GM23248 (cell line): ENCODE data around the gene FAF2. TPM values are rescaled to one million over a fixed set of nuclear protein-coding genes. Genes with fewer than 3 reads are reported as not detected.

Source experiments
- DNase-seq: peaks from one replicate; pipeline ENCODE4 v3.0.0-alpha.2; 2015
- H2AFZ ChIP-seq: fragments of 200-600 bp; sonication (generic); 2 replicates; pipeline ENCODE4 v1.6.1; 2016; ENCODE audit warnings: antibody characterized with exemption
- H3F3A ChIP-seq: fragments of 200-600 bp; sonication (generic); 2 replicates; pipeline ENCODE4 v1.6.1; 2016; ENCODE audit warnings: mild to moderate bottlenecking, antibody characterized with exemption, mixed run types; ENCODE audit not compliant: insufficient read depth
- H3K27ac ChIP-seq: fragments of 200-600 bp; sonication (generic); 2 replicates; pipeline ENCODE4 v1.5.1; 2016; ENCODE audit warnings: mild to moderate bottlenecking
- H3K27me3 ChIP-seq: fragments of 200-600 bp; sonication (generic); replicated peaks from 2 replicates; pipeline ENCODE4 v1.6.1; 2016; ENCODE audit warnings: mild to moderate bottlenecking; ENCODE audit not compliant: insufficient read depth
- H3K36me3 ChIP-seq: fragments of 200-600 bp; sonication (generic); 2 replicates; pipeline ENCODE4 v1.6.1; 2016; ENCODE audit warnings: low read depth, mild to moderate bottlenecking
- H3K4me1 ChIP-seq: fragments of 200-600 bp; sonication (generic); 2 replicates; pipeline ENCODE4 v1.6.1; 2016; ENCODE audit warnings: mild to moderate bottlenecking; ENCODE audit not compliant: insufficient read depth
- H3K4me2 ChIP-seq: fragments of 200-600 bp; sonication (generic); one replicate; pipeline ENCODE4 v1.6.1; 2016; ENCODE audit warnings: mild to moderate bottlenecking; ENCODE audit not compliant: unreplicated experiment
- H3K4me3 ChIP-seq: fragments of 200-600 bp; sonication (generic); 2 replicates; pipeline ENCODE4 v1.5.1; 2016; ENCODE audit warnings: mild to moderate bottlenecking
- H3K79me2 ChIP-seq: fragments of 200-600 bp; sonication (generic); 2 replicates; pipeline ENCODE4 v1.6.1; 2016; ENCODE audit warnings: mild to moderate bottlenecking; ENCODE audit not compliant: insufficient read depth
- H3K9ac ChIP-seq: fragments of 200-600 bp; sonication (generic); 2 replicates; pipeline ENCODE4 v1.6.1; 2016; ENCODE audit warnings: mild to moderate bottlenecking
- H3K9me2 ChIP-seq: fragments of 200-600 bp; sonication (generic); 2 replicates; pipeline ENCODE4 v1.6.1; 2016; ENCODE audit warnings: mixed run types, mild to moderate bottlenecking, moderate library complexity; ENCODE audit not compliant: insufficient read depth
- H3K9me3 ChIP-seq: fragments of 200-600 bp; sonication (generic); one replicate; pipeline ENCODE4 v1.6.1; 2017; ENCODE audit warnings: low read depth
- H4K20me1 ChIP-seq: fragments of 200-600 bp; sonication (generic); 2 replicates; pipeline ENCODE4 v1.6.0; 2016; ENCODE audit not compliant: insufficient read depth
- EZH2 ChIP-seq: fragments of 200-600 bp; sonication (generic); IDR thresholded peaks from 2 replicates; pipeline ENCODE4 v1.6.1; 2018; ENCODE audit warnings: antibody characterized with exemption, mild to moderate bottlenecking; ENCODE audit not compliant: insufficient read depth, poor library complexity, severe bottlenecking
- EZH2phosphoT487 ChIP-seq: fragments of 200-600 bp; sonication (generic); IDR thresholded peaks from 2 replicates; pipeline ENCODE4 v1.6.1; 2018; ENCODE audit warnings: antibody characterized with exemption, moderate library complexity, mild to moderate bottlenecking, low read depth; ENCODE audit not compliant: insufficient read depth
- WGBS, 2 experiments: methylation state at CpG; one replicate each; pipeline ENCODE4 v1.1.6; 2015 to 2017; ENCODE audit warnings: low lambda C conversion rate in 2 of 2, low coverage in 1 of 2; ENCODE audit errors: missing lambda C conversion rate in 2 of 2; 5-methylcytosine and 5-hydroxymethylcytosine counted together
- in situ Hi-C: fragments of 300-500 bp; cut with MboI; formaldehyde crosslinking; loops from 2 replicates; pipeline ENCODE4 v1.15.0; 2020
- polyA plus RNA-seq: library from polyadenylated mRNA; unstranded; fragments of >200 nt; fragmentation: Nextera tagmentation; extraction: Ambion mirVana; gene quantifications from 2 replicates; pipeline ENCODE4 v1.2.1, GENCODE V29; 2016
- total RNA-seq: library from RNA; depleted of rRNA; stranded (reverse); fragments of >200 nt; shearing (Covaris generic); gene quantifications from 2 replicates; pipeline ENCODE4 v1.2.3, GENCODE V29; 2014

FAF2 gene
- total and polyA plus RNA-seq, 2 experiments from 2014 or later = 45.0 to 45.4 TPM

GRCh38 chr5:176526462-176526861, 78.3 kb downstream of the FAF2 start:
- Histone ChIP-seq H4K20me1 (no peaks in the 10 kb centered on the region), H3K4me1 (no peaks in the 10 kb centered on the region), H3K79me2 (no peaks in the 10 kb centered on the region), H3K9me3 (no peaks in the 10 kb centered on the region), H3K9me2 (no peaks in the 10 kb centered on the region), H3K36me3 (no peaks in the 10 kb centered on the region), H3K27ac (no peak overlapping the region), H3K9ac (no peak overlapping the region), H3K27me3 (no peaks in the 10 kb centered on the region), H3K4me3 (no peak overlapping the region), H2AFZ (no peak overlapping the region), H3F3A (no peaks in the 10 kb centered on the region; the same call in 1 of the 2 replicates), H3K4me2 (no peak overlapping the region)
- DNase-seq = no peak
- in situ Hi-C loops = no loop called here
- no peak for TF ChIP-seq EZH2phosphoT487
- TF ChIP-seq EZH2 = no peak
- WGBS, 2 experiments = 93 to 97% methylated on average over 9 of the region's 9 CpGs

DNA sequence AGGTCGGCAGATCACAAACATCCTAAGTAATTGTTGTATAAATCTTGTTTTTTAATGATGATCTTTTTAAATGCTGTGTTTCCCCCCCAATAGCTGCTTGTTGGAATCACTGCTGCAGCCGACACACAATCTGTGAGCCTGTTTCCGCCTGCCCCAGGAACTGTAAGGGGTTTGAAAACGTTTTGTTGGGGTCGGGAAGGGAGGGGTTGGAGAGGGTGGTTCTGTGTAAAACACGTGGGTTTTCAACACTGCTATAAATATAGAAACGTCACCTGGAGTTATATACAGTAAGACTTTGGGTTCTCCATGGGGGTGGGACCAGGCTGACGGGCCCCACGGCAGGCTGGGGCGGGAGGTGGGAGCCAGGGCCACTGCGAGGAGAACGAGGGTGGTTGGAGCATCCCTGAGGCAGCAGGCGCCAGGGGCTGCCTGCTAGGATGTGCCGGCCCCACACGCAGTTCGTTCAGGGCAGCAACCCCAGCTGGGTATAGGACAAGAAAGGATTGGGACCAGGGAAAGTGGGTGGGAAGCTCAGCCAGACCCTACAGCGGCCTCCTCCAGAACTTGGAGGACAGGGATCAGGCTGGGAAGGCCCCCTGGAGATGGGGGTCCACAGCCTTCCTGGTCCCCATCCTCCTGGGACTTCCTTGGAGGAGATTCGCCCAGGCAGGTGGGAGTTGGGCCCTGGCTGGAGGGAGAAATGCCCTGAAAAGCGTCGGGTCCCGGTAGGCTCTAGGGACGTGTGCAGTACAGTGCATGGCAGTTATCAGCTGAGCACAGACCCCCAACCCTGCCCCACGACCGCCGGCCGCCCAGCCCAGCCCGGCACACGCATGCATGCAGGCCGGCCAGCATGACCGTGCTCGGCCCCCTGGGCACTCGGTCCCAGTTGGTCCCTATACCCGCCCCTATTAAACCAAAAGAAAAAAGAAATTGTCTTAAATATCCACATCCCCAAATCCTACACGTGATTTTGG, 79.3 kb downstream of the FAF2 start:
- H3K4me1 ChIP-seq = no peaks in the 10 kb centered on the region
- H3K27ac ChIP-seq = no peak overlapping the region
- H3K9me2 ChIP-seq = no peaks in the 10 kb centered on the region
- H3K9ac ChIP-seq = no peak overlapping the region
- H2AFZ ChIP-seq = no peak overlapping the region
- H3K27me3 ChIP-seq = no peaks in the 10 kb centered on the region
- H3K4me2 ChIP-seq = no peak overlapping the region
- no peak overlapping the region for H3K4me3 ChIP-seq
- TF ChIP-seq EZH2phosphoT487 (no peak), EZH2 (no peak)
- H4K20me1 ChIP-seq = no peaks in the 10 kb centered on the region
- no peak for DNase-seq
- 89 to 92% methylated on average over 25 to 34 of the region's 34 CpGs for WGBS, 2 experiments
- in situ Hi-C loops = no loop called here
- no peaks in the 10 kb centered on the region; the same call in 1 of the 2 replicates for H3F3A ChIP-seq
- no peaks in the 10 kb centered on the region for H3K36me3 ChIP-seq
- H3K9me3 ChIP-seq = no peaks in the 10 kb centered on the region
- no peaks in the 10 kb centered on the region for H3K79me2 ChIP-seq

- Histone ChIP-seq H3K4me1 (no peaks in the 10 kb centered on the region), H4K20me1 (no peaks in the 10 kb centered on the region), H3K27ac (no peak overlapping the region), H3F3A (no peaks in the 10 kb centered on the region), H3K4me3 (no peak overlapping the region), H3K79me2 (peaks cover 7% of the 10 kb centered on the region), H3K4me2 (no peak overlapping the region), H3K9ac (no peak overlapping the region), H3K27me3 (no peaks in the 10 kb centered on the region), H3K9me2 (no peaks in the 10 kb centered on the region), H3K36me3 (no peaks in the 10 kb centered on the region), H3K9me3 (no peaks in the 10 kb centered on the region), H2AFZ (no peak overlapping the region)
- in situ Hi-C loops = no loop called here
- DNase-seq = no peak
- 73 to 75% methylated on average over 11 of the region's 11 CpGs for whole genome bisulfite sequencing, 2 experiments
- TF ChIP-seq EZH2 (no peak), EZH2phosphoT487 (no peak)
Observed at GRCh38 chr5:176528301-176528700, 80.1 kb downstream of the FAF2 start.

- H3K4me3 ChIP-seq = no peak overlapping the region
- in situ Hi-C loops = no loop called here
- DNase-seq = no peak
- TF ChIP-seq EZH2 (no peak), EZH2phosphoT487 (no peak)
- H3K27ac ChIP-seq = no peak overlapping the region
- H2AFZ ChIP-seq = no peak overlapping the region
- no peaks in the 10 kb centered on the region for H3K9me2 ChIP-seq
- no peaks in the 10 kb centered on the region for H3K4me1 ChIP-seq
- H3K9ac ChIP-seq = no peak overlapping the region
- H3K4me2 ChIP-seq = no peak overlapping the region
- no peaks in the 10 kb centered on the region for H3K9me3 ChIP-seq
- no peaks in the 10 kb centered on the region for H3K27me3 ChIP-seq
- no peaks in the 10 kb centered on the region for H3F3A ChIP-seq
- no peaks in the 10 kb centered on the region for H3K36me3 ChIP-seq
- no peaks in the 10 kb centered on the region for H4K20me1 ChIP-seq
- 83 to 93% methylated on average over 7 to 17 of the region's 17 CpGs for WGBS, 2 experiments
- H3K79me2 ChIP-seq = peaks cover 11% of the 10 kb centered on the region
Observed at GRCh38 chr5:176528761-176529115, 80.6 kb downstream of the FAF2 start.
